Measurements from ENCODE around the gene RAP1GAP. TPM values are rescaled to one million over a fixed set of nuclear protein-coding genes. Genes with fewer than 3 reads are reported as not detected.
A peak's percentile ranks its signal among the peaks of the same experiment; 100 is the strongest.

Gene RAP1GAP
- total RNA-seq, 6 experiments from 2014 or later = 0.07 to 0.19 TPM; not detected in 4

DNA sequence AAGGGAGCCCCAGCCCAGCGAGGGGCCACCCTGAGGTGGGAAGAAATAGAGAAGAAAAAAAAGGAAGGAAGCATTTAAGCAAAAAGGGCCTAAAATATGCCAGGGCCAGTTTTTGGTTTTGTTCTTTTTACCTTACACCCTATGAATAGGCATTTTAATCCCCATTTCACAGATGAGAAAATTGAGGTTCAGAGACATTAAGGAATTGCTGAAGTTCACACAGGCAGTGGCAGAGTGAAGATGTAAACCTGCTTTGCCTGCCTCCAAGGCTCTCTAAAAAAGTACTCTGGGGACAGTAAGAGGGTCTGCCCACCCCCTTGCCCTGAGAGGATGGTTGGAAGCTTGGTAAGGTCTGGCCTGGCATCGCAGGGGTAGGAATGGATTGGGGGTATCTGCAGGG is 19.8 kb downstream of the RAP1GAP start:
- H3K4me3 Mint-ChIP-seq = no peak overlapping the region
- H3K36me3 Mint-ChIP-seq (ENCODE audit: low read depth) = no peaks in the 10 kb centered on the region
- no peak for DNase-seq
- H3K27me3 Mint-ChIP-seq (ENCODE audit: insufficient read depth) = peaks cover 32% of the 10 kb centered on the region
- no peak overlapping the region for H3K27ac Mint-ChIP-seq
- TF ChIP-seq, protein P1, sequence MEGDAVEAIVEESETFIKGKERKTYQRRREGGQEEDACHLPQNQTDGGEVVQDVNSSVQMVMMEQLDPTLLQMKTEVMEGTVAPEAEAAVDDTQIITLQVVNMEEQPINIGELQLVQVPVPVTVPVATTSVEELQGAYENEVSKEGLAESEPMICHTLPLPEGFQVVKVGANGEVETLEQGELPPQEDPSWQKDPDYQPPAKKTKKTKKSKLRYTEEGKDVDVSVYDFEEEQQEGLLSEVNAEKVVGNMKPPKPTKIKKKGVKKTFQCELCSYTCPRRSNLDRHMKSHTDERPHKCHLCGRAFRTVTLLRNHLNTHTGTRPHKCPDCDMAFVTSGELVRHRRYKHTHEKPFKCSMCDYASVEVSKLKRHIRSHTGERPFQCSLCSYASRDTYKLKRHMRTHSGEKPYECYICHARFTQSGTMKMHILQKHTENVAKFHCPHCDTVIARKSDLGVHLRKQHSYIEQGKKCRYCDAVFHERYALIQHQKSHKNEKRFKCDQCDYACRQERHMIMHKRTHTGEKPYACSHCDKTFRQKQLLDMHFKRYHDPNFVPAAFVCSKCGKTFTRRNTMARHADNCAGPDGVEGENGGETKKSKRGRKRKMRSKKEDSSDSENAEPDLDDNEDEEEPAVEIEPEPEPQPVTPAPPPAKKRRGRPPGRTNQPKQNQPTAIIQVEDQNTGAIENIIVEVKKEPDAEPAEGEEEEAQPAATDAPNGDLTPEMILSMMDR (IDR thresholded peaks at IDR 0.05) = no peak
- peaks cover 6% of the 10 kb centered on the region; the same call in 1 of the 2 replicates for H3K4me1 Mint-ChIP-seq (ENCODE audit: low read depth)
- no peaks in the 10 kb centered on the region for H3K9me3 Mint-ChIP-seq

DNA sequence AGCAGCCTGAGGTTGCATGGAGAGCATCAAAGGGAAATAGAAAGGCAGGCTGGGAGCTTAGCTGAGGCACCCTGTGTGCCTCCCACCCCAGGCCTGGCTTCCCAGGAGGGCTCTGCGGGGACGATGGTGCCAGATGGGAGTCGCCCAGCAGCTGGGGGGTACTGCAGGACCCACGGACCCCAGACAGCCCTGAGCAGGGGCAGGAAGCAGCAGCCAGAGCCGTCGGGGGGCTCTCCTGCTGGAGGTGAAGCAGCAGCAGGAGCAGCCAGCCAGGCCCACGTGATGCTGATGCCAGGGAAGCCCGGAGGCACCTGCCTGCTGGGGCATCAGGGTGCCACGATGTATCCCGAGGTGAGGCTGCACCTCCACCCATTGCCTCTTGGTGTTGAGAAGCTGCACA is 20.4 kb downstream of the RAP1GAP start:
- Mint-ChIP-seq H3K27ac (no peak overlapping the region), H3K27me3 (ENCODE audit: insufficient read depth) (peaks cover 37% of the 10 kb centered on the region), H3K9me3 (no peaks in the 10 kb centered on the region), H3K4me3 (no peak overlapping the region), H3K36me3 (ENCODE audit: low read depth) (no peaks in the 10 kb centered on the region), H3K4me1 (ENCODE audit: low read depth) (peaks cover 6% of the 10 kb centered on the region; the same call in 1 of the 2 replicates)
- DNase-seq = no peak
- TF ChIP-seq, protein P1 (IDR thresholded peaks at IDR 0.05) = no peak

DNA sequence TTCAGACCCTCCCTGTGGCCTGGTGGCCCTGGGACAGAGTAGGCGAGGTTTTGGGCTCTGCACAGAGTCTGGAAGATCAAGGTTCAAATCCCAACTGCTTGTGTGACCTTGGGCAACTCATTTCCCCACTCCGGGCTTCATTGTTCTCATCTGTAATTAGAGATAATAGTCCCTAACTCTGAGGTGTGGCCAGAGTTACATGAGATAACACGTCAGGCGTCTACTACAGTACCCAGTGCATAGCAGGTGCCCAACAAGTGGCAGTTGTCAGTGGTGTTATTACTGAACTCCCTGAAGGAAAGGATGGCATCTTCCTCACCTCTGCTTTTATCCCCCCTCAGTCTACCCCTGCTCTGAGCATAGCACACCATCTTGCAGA is 20.8 kb downstream of the RAP1GAP start:
- H3K36me3 Mint-ChIP-seq (ENCODE audit: low read depth) = no peaks in the 10 kb centered on the region
- peaks cover 6% of the 10 kb centered on the region; the same call in 1 of the 2 replicates for H3K4me1 Mint-ChIP-seq (ENCODE audit: low read depth)
- TF ChIP-seq, protein P1 (IDR thresholded peaks at IDR 0.05) = no peak
- H3K4me3 Mint-ChIP-seq = no peak overlapping the region
- H3K27ac Mint-ChIP-seq = no peak overlapping the region
- H3K9me3 Mint-ChIP-seq = no peaks in the 10 kb centered on the region
- DNase-seq = no peak
- peaks cover 38% of the 10 kb centered on the region for H3K27me3 Mint-ChIP-seq (ENCODE audit: insufficient read depth)

DNA sequence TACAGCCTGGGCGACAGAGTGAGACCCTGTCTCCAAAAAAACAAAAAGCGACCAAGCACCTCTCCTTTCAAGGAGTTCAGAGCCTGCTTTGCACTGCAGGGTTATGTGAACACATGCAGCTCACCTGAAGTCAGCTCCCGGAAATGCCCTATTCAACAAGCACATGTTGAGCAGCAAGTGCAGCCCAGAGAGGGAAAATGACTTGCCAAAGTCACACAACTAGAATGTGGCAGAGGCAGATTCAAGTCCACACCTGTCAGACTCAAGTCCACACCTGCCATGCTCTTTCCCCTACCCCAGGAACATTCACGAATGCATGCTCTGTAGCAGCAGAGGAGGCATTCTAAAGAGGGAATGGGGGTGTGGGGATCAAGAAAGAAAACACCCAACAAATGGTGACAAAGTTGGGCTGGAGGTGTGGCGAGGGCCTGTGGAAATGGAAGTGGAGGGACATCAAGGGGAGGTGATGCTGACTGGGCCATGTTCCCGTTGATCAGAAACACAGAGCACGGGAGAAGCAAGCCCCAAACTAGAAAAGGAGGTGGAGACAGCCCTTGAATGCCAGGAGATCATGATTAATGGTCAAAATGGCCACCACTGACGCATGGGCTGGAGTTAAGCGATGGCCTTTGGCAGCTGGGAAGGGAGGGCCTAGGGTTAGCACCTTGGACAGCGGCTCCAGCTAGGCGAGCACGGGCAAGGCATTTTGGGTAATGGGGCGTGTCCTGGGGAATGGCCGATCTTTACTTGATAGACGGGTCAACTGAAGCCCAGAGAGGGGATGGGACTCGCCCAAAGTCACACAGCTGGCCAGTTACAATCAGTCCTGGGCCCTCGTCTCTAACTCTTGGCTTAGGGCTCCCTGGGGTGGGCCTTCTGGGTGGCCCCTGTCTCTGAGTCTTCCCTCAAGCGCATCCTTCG is 21.5 kb downstream of the RAP1GAP start:
- H3K27me3 Mint-ChIP-seq (ENCODE audit: insufficient read depth) = peaks cover 34% of the 10 kb centered on the region
- H3K4me3 Mint-ChIP-seq = no peak overlapping the region
- peaks cover 6% of the 10 kb centered on the region; the same call in 1 of the 2 replicates for H3K4me1 Mint-ChIP-seq (ENCODE audit: low read depth)
- no peaks in the 10 kb centered on the region for H3K9me3 Mint-ChIP-seq
- peak; percentile 48 for DNase-seq
- no peak overlapping the region for H3K27ac Mint-ChIP-seq
- TF ChIP-seq, protein P1 (IDR thresholded peaks at IDR 0.05) = no peak
- no peaks in the 10 kb centered on the region for H3K36me3 Mint-ChIP-seq (ENCODE audit: low read depth)

DNA sequence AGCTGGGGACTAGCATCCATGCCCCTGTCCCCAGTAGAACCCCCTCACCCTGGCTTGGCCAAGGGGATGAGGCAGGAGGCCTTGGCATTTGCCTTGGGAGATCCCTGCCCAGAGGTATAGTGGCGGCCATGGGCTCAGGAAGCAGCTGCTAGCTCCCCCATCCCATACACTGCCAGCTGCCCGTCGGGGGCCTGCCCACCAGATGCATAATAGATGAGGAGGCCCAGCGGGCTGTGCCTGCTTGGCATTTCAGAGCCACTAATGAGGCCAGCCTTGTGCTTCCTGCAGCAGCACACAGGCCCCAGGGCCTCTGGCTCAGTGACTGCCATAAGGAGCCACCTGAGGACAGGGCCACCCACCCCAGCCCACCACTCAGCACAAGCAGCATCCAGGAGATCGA is 23.6 kb downstream of the RAP1GAP start:
- Mint-ChIP-seq H3K4me1 (ENCODE audit: low read depth) (no peaks in the 10 kb centered on the region), H3K27me3 (ENCODE audit: insufficient read depth) (peaks cover 26% of the 10 kb centered on the region), H3K4me3 (no peak overlapping the region), H3K36me3 (ENCODE audit: low read depth) (no peaks in the 10 kb centered on the region), H3K27ac (no peak overlapping the region), H3K9me3 (no peaks in the 10 kb centered on the region)
- TF ChIP-seq, protein P1 (IDR thresholded peaks at IDR 0.05) = no peak
- no peak for DNase-seq
